Measurements from ENCODE around the gene TSPEAR.
"Not testable (repeated sequence)": the region's sequence is repeated elsewhere in the genome, so short reads cannot be mapped to it uniquely, and the experiment has no call there.

Gene TSPEAR

GRCh38 chr21:44606495-44606894 lies 104.9 kb downstream of the TSPEAR start:
- DNase-seq (ENCODE audit: low read depth in 2 of 2), result no peak

GRCh38 chr21:44603911-44604310 lies 107.5 kb downstream of the TSPEAR start:
- DNase-seq (ENCODE audit: low read depth in 2 of 2), result no peak

GRCh38 chr21:44603109-44603875 lies 108.1 kb downstream of the TSPEAR start:
- DNase-seq (ENCODE audit: low read depth in 2 of 2), result no peak

- no peak for DNase-seq (ENCODE audit: low read depth in 2 of 2)
Observed at GRCh38 chr21:44602463-44602850, 108.9 kb downstream of the TSPEAR start.

- DNase-seq (ENCODE audit: low read depth in 2 of 2), result no peak
Observed at GRCh38 chr21:44601596-44602462, 109.5 kb downstream of the TSPEAR start.

- not testable (repeated sequence) for DNase-seq (ENCODE audit: low read depth in 2 of 2)
Observed at GRCh38 chr21:44601091-44601490, 110.3 kb downstream of the TSPEAR start.

GRCh38 chr21:44600118-44600978 lies 111.0 kb downstream of the TSPEAR start, which contains the start of gene KRTAP10-7:
KRTAP10-7 (plus strand) TSS chr21:44600597; CDS start chr21:44600622, 25 bp downstream.
- DNase-seq (ENCODE audit: low read depth in 2 of 2), result not testable (repeated sequence)

GRCh38 chr21:44599264-44600029 lies 111.9 kb downstream of the TSPEAR start:
- DNase-seq (ENCODE audit: low read depth in 2 of 2), result no peak

GRCh38 chr21:44598061-44598460 lies 113.3 kb downstream of the TSPEAR start:
- no peak for DNase-seq (ENCODE audit: low read depth in 2 of 2)

GRCh38 chr21:44596068-44596725 lies 115.2 kb downstream of the TSPEAR start:
- no peak for DNase-seq (ENCODE audit: low read depth in 2 of 2)

- DNase-seq (ENCODE audit: low read depth in 2 of 2), result no peak
Observed at GRCh38 chr21:44595524-44595923, 115.8 kb downstream of the TSPEAR start.

- DNase-seq (ENCODE audit: low read depth in 2 of 2), result no peak
Observed at GRCh38 chr21:44594406-44594916, 116.9 kb downstream of the TSPEAR start.

- no peak for DNase-seq (ENCODE audit: low read depth in 2 of 2)
Observed at GRCh38 chr21:44593598-44594405, 117.6 kb downstream of the TSPEAR start.

GRCh38 chr21:44592446-44593311 lies 118.7 kb downstream of the TSPEAR start, which contains the start of gene KRTAP10-6:
KRTAP10-6 (minus strand) TSS chr21:44592505; CDS start chr21:44592484, 21 bp downstream.
- no peak for DNase-seq (ENCODE audit: low read depth in 2 of 2)

- DNase-seq (ENCODE audit: low read depth in 2 of 2), result not testable (repeated sequence)
Observed at GRCh38 chr21:44591801-44592130, 119.6 kb downstream of the TSPEAR start.

- not testable (repeated sequence) for DNase-seq (ENCODE audit: low read depth in 2 of 2)
Observed at GRCh38 chr21:44590897-44591800, 120.2 kb downstream of the TSPEAR start.

GRCh38 chr21:44590311-44590721 lies 121.1 kb downstream of the TSPEAR start:
- DNase-seq (ENCODE audit: low read depth in 2 of 2), result no peak

Measured in stimulated activated CD4-positive, alpha-beta T cell treated with anti-CD3 and anti-CD28 coated beads, Interleukin-1b, Interleukin-23, amount 100 ng/mL, for 4 hours (primary cell).